ENCODE data around the gene SEMG2. TPM values are rescaled to one million over a fixed set of nuclear protein-coding genes. Genes with fewer than 3 reads are reported as not detected.

Gene SEMG2
- total and polyA plus RNA-seq, 9 of the 15 experiments (the other 6 are each of a cell fraction or from before 2014, with no cell fraction given): not detected

- BruUV-seq (replicated peaks): no TSS peak
- no peaks in the 10 kb centered on the region for H3K4me1 ChIP-seq (replicated peaks in 1 of 2; ENCODE audit: control insufficient read depth in 2 of 2, insufficient read depth in 2 of 2, low read length in 2 of 2)
- H3K27me3 ChIP-seq (ENCODE audit: control insufficient read depth in 2 of 2, insufficient read depth in 2 of 2, low read length in 2 of 2): peaks cover under 1 to 6% of the 10 kb centered on the region in 2 experiments; a peak in 4 of 5 replicates
- DNase-seq (ENCODE audit: extremely low read depth in 1 of 4, low spot score in 3 of 4) (no peak), ATAC-seq (no peak), FAIRE-seq (no peak)
- no peaks in the 10 kb centered on the region for H3K9me3 ChIP-seq (replicated peaks; ENCODE audit: control insufficient read depth, insufficient read depth, low read depth, low read length)
- ChIA-PET CTCF (ENCODE audit: low intra/inter-chr PET ratio) (no interaction called here), POLR2A (no interaction called here)
- H4K20me1 ChIP-seq (replicated peaks; ENCODE audit: control insufficient read depth, insufficient read depth, low read length): no peaks in the 10 kb centered on the region; the same call in 1 of the 2 replicates
- intact Hi-C loops (cut with micrococcal nuclease): no loop called here
- no peaks in the 10 kb centered on the region for H3K36me3 ChIP-seq (ENCODE audit: control insufficient read depth, insufficient read depth, low read length)
- 0% methylated on average over 3 of the region's 3 CpGs for WGBS (ENCODE audit: insufficient coverage, low coverage, missing lambda C conversion rate)
- H3K4me2 ChIP-seq (ENCODE audit: insufficient read depth, low read length): no peak overlapping the region
- no peak overlapping the region for H3K4me3 ChIP-seq
- no peaks in the 10 kb centered on the region for H3K9me1 ChIP-seq (ENCODE audit: control insufficient read depth, insufficient read depth, low read length)
- in situ Hi-C loops (cut with MboI): no loop called here
- H2AFZ ChIP-seq (ENCODE audit: low read depth, low read length): no peak overlapping the region
- H3K27ac ChIP-seq (ENCODE audit: extremely low read depth, low read depth, low read length): no peak overlapping the region
- no peak overlapping the region for H3K9ac ChIP-seq (ENCODE audit: insufficient read depth in 1 of 2, low read depth in 2 of 2, low read length in 2 of 2)
- no peaks in the 10 kb centered on the region for H3K79me2 ChIP-seq (ENCODE audit: control insufficient read depth, insufficient read depth, low read length)
- TF ChIP-seq LEF1 (IDR thresholded peaks at IDR 0.05): no peak
- no peak for TF ChIP-seq TEAD4 (IDR thresholded peaks at IDR 0.05; ENCODE audit: low read length)
- no peak for TF ChIP-seq TEAD4 (CRISPR knock-in tag; IDR thresholded peaks at IDR 0.05; ENCODE audit: borderline replicate concordance)
- no peak for TF ChIP-seq E2F3 (CRISPR knock-in tag; IDR thresholded peaks at IDR 0.05)
- no peak for TF ChIP-seq SMAD2 (IDR thresholded peaks at IDR 0.05; ENCODE audit: low read depth, low read length)
- TF ChIP-seq FUS (optimal IDR thresholded peaks at IDR 0.05; ENCODE audit: low read depth, low read length): no peak
- TF ChIP-seq POLR2G (IDR thresholded peaks at IDR 0.05; ENCODE audit: low read depth, low read length): no peak
- no peak for TF ChIP-seq HMG20A (CRISPR knock-in tag; conservative IDR thresholded peaks at IDR 0.05)
- no peak for TF ChIP-seq NONO (IDR thresholded peaks at IDR 0.05; ENCODE audit: low read depth in 2 of 2, low read length in 1 of 2)
- TF ChIP-seq, protein P1, sequence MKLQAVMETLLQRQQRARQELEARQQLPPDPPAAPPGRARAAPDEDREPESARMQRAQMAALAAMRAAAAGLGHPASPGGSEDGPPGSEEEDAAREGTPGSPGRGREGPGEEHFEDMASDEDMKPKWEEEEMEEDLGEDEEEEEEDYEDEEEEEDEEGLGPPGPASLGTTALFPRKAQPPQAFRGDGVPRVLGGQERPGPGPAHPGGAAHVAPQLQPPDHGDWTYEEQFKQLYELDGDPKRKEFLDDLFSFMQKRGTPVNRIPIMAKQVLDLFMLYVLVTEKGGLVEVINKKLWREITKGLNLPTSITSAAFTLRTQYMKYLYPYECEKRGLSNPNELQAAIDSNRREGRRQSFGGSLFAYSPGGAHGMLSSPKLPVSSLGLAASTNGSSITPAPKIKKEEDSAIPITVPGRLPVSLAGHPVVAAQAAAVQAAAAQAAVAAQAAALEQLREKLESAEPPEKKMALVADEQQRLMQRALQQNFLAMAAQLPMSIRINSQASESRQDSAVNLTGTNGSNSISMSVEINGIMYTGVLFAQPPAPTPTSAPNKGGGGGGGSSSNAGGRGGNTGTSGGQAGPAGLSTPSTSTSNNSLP (IDR thresholded peaks at IDR 0.05; ENCODE audit: borderline replicate concordance, low read depth, low read length): no peak
- TF ChIP-seq ZNF76 (CRISPR knock-in tag; IDR thresholded peaks at IDR 0.05; ENCODE audit: borderline replicate concordance): no peak
- TF ChIP-seq, protein P2, sequence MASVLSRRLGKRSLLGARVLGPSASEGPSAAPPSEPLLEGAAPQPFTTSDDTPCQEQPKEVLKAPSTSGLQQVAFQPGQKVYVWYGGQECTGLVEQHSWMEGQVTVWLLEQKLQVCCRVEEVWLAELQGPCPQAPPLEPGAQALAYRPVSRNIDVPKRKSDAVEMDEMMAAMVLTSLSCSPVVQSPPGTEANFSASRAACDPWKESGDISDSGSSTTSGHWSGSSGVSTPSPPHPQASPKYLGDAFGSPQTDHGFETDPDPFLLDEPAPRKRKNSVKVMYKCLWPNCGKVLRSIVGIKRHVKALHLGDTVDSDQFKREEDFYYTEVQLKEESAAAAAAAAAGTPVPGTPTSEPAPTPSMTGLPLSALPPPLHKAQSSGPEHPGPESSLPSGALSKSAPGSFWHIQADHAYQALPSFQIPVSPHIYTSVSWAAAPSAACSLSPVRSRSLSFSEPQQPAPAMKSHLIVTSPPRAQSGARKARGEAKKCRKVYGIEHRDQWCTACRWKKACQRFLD (CRISPR knock-in tag; IDR thresholded peaks at IDR 0.05): no peak
- TF ChIP-seq SMAD3 (CRISPR knock-in tag; conservative IDR thresholded peaks at IDR 0.05): no peak
- TF ChIP-seq ZNF263 (CRISPR knock-in tag; IDR thresholded peaks at IDR 0.05; ENCODE audit: borderline replicate concordance): no peak
- TF ChIP-seq BMI1 (IDR thresholded peaks at IDR 0.05; ENCODE audit: low read length): no peak
- no peak for TF ChIP-seq YBX1 (IDR thresholded peaks at IDR 0.05)
- TF ChIP-seq, protein P3, sequence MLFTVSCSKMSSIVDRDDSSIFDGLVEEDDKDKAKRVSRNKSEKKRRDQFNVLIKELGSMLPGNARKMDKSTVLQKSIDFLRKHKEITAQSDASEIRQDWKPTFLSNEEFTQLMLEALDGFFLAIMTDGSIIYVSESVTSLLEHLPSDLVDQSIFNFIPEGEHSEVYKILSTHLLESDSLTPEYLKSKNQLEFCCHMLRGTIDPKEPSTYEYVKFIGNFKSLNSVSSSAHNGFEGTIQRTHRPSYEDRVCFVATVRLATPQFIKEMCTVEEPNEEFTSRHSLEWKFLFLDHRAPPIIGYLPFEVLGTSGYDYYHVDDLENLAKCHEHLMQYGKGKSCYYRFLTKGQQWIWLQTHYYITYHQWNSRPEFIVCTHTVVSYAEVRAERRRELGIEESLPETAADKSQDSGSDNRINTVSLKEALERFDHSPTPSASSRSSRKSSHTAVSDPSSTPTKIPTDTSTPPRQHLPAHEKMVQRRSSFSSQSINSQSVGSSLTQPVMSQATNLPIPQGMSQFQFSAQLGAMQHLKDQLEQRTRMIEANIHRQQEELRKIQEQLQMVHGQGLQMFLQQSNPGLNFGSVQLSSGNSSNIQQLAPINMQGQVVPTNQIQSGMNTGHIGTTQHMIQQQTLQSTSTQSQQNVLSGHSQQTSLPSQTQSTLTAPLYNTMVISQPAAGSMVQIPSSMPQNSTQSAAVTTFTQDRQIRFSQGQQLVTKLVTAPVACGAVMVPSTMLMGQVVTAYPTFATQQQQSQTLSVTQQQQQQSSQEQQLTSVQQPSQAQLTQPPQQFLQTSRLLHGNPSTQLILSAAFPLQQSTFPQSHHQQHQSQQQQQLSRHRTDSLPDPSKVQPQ (CRISPR knock-in tag; IDR thresholded peaks at IDR 0.05; ENCODE audit: borderline replicate concordance): no peak
- no peak for TF ChIP-seq MAX (CRISPR knock-in tag; IDR thresholded peaks at IDR 0.05)
Observed at GRCh38 chr20:45263556-45264266, 42.5 kb downstream of the SEMG2 start.
